ENCODE measurements around the gene NPEPL1. TPM values are rescaled to one million over a fixed set of nuclear protein-coding genes. Genes with fewer than 3 reads are reported as not detected.

NPEPL1 gene
- total and polyA plus RNA-seq, 10 of the 15 experiments (the other 5 are each of a cell fraction or from before 2014, with no cell fraction given): 0.08 to 21.3 (median 10.2) TPM

- TF ChIP-seq ATF2 (IDR thresholded peaks at IDR 0.05; ENCODE audit: low read length): no peak
- TF ChIP-seq CEBPB (IDR thresholded peaks at IDR 0.05; ENCODE audit: borderline replicate concordance in 1 of 2, low read depth in 2 of 2, low read length in 2 of 2): no peak
- no peak for TF ChIP-seq MYC (IDR thresholded peaks at IDR 0.05; ENCODE audit: insufficient read depth, insufficient read length, insufficient replicate concordance, low read length, severe bottlenecking)
- TF ChIP-seq POLR2A (IDR thresholded peaks at IDR 0.05; ENCODE audit: low read depth, low read length): no peak
Observed at GRCh38 chr20:58751979-58752378, 59.4 kb downstream of the NPEPL1 start (continued).

- in situ Hi-C loops (cut with MboI): no loop called here
Observed at GRCh38 chr20:58752565-58752964, 60.0 kb downstream of the NPEPL1 start.

More at GRCh38 chr20:58752565-58752964, 60.0 kb downstream of the NPEPL1 start:
- H3K4me1 ChIP-seq (ENCODE audit: control insufficient read depth, insufficient read depth, low read length): no peaks in the 10 kb centered on the region
- H3K36me3 ChIP-seq (ENCODE audit: control insufficient read depth in 2 of 2, insufficient read depth in 2 of 2, low read length in 1 of 2): no peaks in the 10 kb centered on the region
- TF ChIP-seq CBX5 (IDR thresholded peaks at IDR 0.05; ENCODE audit: low read depth): no peak
- no peaks in the 10 kb centered on the region for H3K79me2 ChIP-seq (ENCODE audit: control insufficient read depth, insufficient read depth, low read length)
- intact Hi-C loops (cut with micrococcal nuclease; ENCODE audit: unreplicated experiment): no loop called here
- H3K9ac ChIP-seq (ENCODE audit: control insufficient read depth, insufficient read depth, low read length): no peak overlapping the region
- ChIA-PET CTCF (no interaction called here), SMC1A (ENCODE audit: uncharacterized antibody, unreplicated experiment) (no interaction called here), POLR2A (no interaction called here), RAD21 (ENCODE audit: unreplicated experiment) (no interaction called here)
- FAIRE-seq (no peak), ATAC-seq (no peak), DNase-seq (ENCODE audit: low read depth, low spot score) (no peak)
- no peak overlapping the region for H3K4me2 ChIP-seq (ENCODE audit: control insufficient read depth, insufficient read depth)
- H3K27me3 ChIP-seq (replicated peaks in 1 of 2; ENCODE audit: control insufficient read depth in 2 of 2, insufficient read depth in 2 of 2, low read length in 1 of 2): peaks cover 2 to 4% of the 10 kb centered on the region in 2 experiments; a peak in 3 of 4 replicates
- no peak overlapping the region for H2AFZ ChIP-seq (ENCODE audit: control insufficient read depth, low read depth, low read length)
- no peak overlapping the region for H3K4me3 ChIP-seq
- no peak overlapping the region for H3K27ac ChIP-seq (ENCODE audit: control insufficient read depth, insufficient read depth)
- no TSS peak for BruUV-seq (replicated peaks)
- H3K9me3 ChIP-seq (replicated peaks; ENCODE audit: control insufficient read depth, insufficient read depth, low read length): no peaks in the 10 kb centered on the region
- 45% methylated on average over 6 of the region's 6 CpGs for WGBS (ENCODE audit: insufficient coverage, insufficient replicate concordance, low lambda C conversion rate, missing lambda C conversion rate)
- H4K20me1 ChIP-seq (ENCODE audit: control insufficient read depth, insufficient read depth): no peaks in the 10 kb centered on the region

Measured in GM12878 (cell line).